Measurements from ENCODE around the gene LFNG. TPM values are rescaled to one million over a fixed set of nuclear protein-coding genes. Genes with fewer than 3 reads are reported as not detected.

The LFNG gene
- total and polyA plus RNA-seq, 2 of the 13 experiments (the other 11 are each of a cell fraction or from before 2014, with no cell fraction given): 0.44 to 1.5 TPM

- no peak for TF ChIP-seq ATF6 (CRISPR knock-in tag; conservative IDR thresholded peaks at IDR 0.05)
- TF ChIP-seq ADNP (CRISPR knock-in tag; IDR thresholded peaks at IDR 0.05): no peak
- TF ChIP-seq PAWR (CRISPR knock-in tag; IDR thresholded peaks at IDR 0.05; ENCODE audit: borderline replicate concordance): no peak
- no peak for TF ChIP-seq KDM1A (CRISPR knock-in tag; IDR thresholded peaks at IDR 0.05)
- 0 out of 2 replicates have a peak, but pooled peaks have one; percentile 1 for TF ChIP-seq RAD21 (CRISPR knock-in tag; IDR thresholded peaks at IDR 0.05)
- TF ChIP-seq REPIN1 (CRISPR knock-in tag; IDR thresholded peaks at IDR 0.05; ENCODE audit: borderline replicate concordance, low read depth): 0 out of 2 replicates have a peak, but pooled peaks have one; percentile 20
- TF ChIP-seq CSRNP1 (CRISPR knock-in tag; IDR thresholded peaks at IDR 0.05): peak; percentile 46; the same call in 1 of the 2 replicates
- no peak for TF ChIP-seq NFIC (IDR thresholded peaks at IDR 0.05; ENCODE audit: low read length)
- no peak for TF ChIP-seq E2F5 (CRISPR knock-in tag; conservative IDR thresholded peaks at IDR 0.05)
- peak; percentile 69 for TF ChIP-seq ZFY (CRISPR knock-in tag; IDR thresholded peaks at IDR 0.05)
- no peak for TF ChIP-seq AGO2 (optimal IDR thresholded peaks at IDR 0.05; ENCODE audit: low read depth, low read length)
- TF ChIP-seq ZKSCAN8 (CRISPR knock-in tag; IDR thresholded peaks at IDR 0.05; ENCODE audit: borderline replicate concordance): no peak
- TF ChIP-seq SALL2 (CRISPR knock-in tag; IDR thresholded peaks at IDR 0.05): 0 out of 2 replicates have a peak, but pooled peaks have one; percentile 20
- TF ChIP-seq ELF1 (CRISPR knock-in tag; IDR thresholded peaks at IDR 0.05): no peak
- no peak for TF ChIP-seq ZC3H4 (CRISPR knock-in tag; IDR thresholded peaks at IDR 0.05; ENCODE audit: borderline replicate concordance)
- TF ChIP-seq FOXK2 (IDR thresholded peaks at IDR 0.05): no peak
- no peak for TF ChIP-seq ZBTB10 (CRISPR knock-in tag; IDR thresholded peaks at IDR 0.05; ENCODE audit: borderline replicate concordance)
- TF ChIP-seq SP140L (CRISPR knock-in tag; IDR thresholded peaks at IDR 0.05; ENCODE audit: borderline replicate concordance): no peak
- TF ChIP-seq TFDP2 (CRISPR knock-in tag; IDR thresholded peaks at IDR 0.05): 0 out of 2 replicates have a peak, but pooled peaks have one; percentile 0
Observed at GRCh38 chr7:2559283-2559950, 39.8 kb downstream of the LFNG start (continued).

All from HepG2 (cell line).